Astrocyte (in vitro differentiated cells and primary cell): ENCODE measurements around the gene SYNRG. TPM values are rescaled to one million over a fixed set of nuclear protein-coding genes. Genes with fewer than 3 reads are reported as not detected.
A peak's percentile ranks its signal among the peaks of the same experiment; 100 is the strongest.
"Not testable (repeated sequence)": the region's sequence is repeated elsewhere in the genome, so short reads cannot be mapped to it uniquely, and the experiment has no call there.

ENCODE experiments used
- DNase-seq: peaks from one replicate; pipeline ENCODE4 v3.0.0-alpha.2; 2010; ENCODE audit warnings: low read depth
- FAIRE-seq: peaks from 2 replicates; lab custom pipeline; 2011; peaks lifted over from hg19 to GRCh38; lab: Jason Lieb, UNC
- H2AFZ ChIP-seq: 2 replicates; pipeline ENCODE4 v1.6.0; 2012; ENCODE audit warnings: low read depth, low read length, inconsistent platforms
- H3K27ac ChIP-seq: 2 replicates; pipeline ENCODE4 v1.5.1; 2011; ENCODE audit warnings: low read depth, low read length, inconsistent platforms
- H3K27me3 ChIP-seq: 2 replicates; pipeline ENCODE4 v1.6.0; 2011; ENCODE audit warnings: low read length, inconsistent platforms; ENCODE audit not compliant: insufficient read depth
- H3K36me3 ChIP-seq: 2 replicates; pipeline ENCODE4 v1.5.1; 2011; ENCODE audit warnings: low read length, inconsistent platforms; ENCODE audit not compliant: insufficient read depth
- H3K4me1 ChIP-seq: 2 replicates; pipeline ENCODE4 v1.5.1; 2011; ENCODE audit warnings: low read length, inconsistent platforms; ENCODE audit not compliant: insufficient read depth
- H3K4me2 ChIP-seq: 2 replicates; pipeline ENCODE4 v1.6.0; 2012; ENCODE audit warnings: low read length, inconsistent platforms
- H3K4me3 ChIP-seq: 2 replicates; pipeline ENCODE4 v1.5.1; 2011; ENCODE audit warnings: low read depth, mild to moderate bottlenecking, low read length, inconsistent platforms; ENCODE audit not compliant: insufficient read depth
- H3K79me2 ChIP-seq: 2 replicates; pipeline ENCODE4 v1.6.0; 2012; ENCODE audit warnings: mild to moderate bottlenecking, low read length, inconsistent platforms; ENCODE audit not compliant: insufficient read depth
- H3K9ac ChIP-seq: 2 replicates; pipeline ENCODE4 v1.6.0; 2012; ENCODE audit warnings: mild to moderate bottlenecking, low read length, inconsistent platforms
- H3K9me3 ChIP-seq: 2 replicates; pipeline ENCODE4 v1.5.1; 2012; ENCODE audit warnings: low read depth, mild to moderate bottlenecking, low read length, inconsistent platforms; ENCODE audit not compliant: insufficient read depth
- H4K20me1 ChIP-seq: 2 replicates; pipeline ENCODE4 v1.6.0; 2012; ENCODE audit warnings: low read length, inconsistent platforms; ENCODE audit not compliant: insufficient read depth
- H3K27ac Mint-ChIP-seq: one replicate; pipeline ENCODE4 v1.8.0; 2021; ENCODE audit warnings: mild to moderate bottlenecking, mixed read lengths; ENCODE audit not compliant: unreplicated experiment
- H3K27me3 Mint-ChIP-seq: one replicate; pipeline ENCODE4 v1.8.0; 2021; ENCODE audit warnings: low read depth, mixed read lengths; ENCODE audit not compliant: unreplicated experiment
- H3K36me3 Mint-ChIP-seq: one replicate; pipeline ENCODE4 v1.8.0; 2021; ENCODE audit warnings: low read depth, mixed read lengths; ENCODE audit not compliant: unreplicated experiment
- H3K4me1 Mint-ChIP-seq: one replicate; pipeline ENCODE4 v1.8.0; 2021; ENCODE audit warnings: low read depth, mixed read lengths; ENCODE audit not compliant: unreplicated experiment
- H3K4me3 Mint-ChIP-seq: one replicate; pipeline ENCODE4 v1.8.0; 2021; ENCODE audit warnings: mild to moderate bottlenecking, moderate library complexity, mixed read lengths; ENCODE audit not compliant: unreplicated experiment
- H3K9me3 Mint-ChIP-seq: one replicate; pipeline ENCODE4 v1.8.0; 2021; ENCODE audit warnings: mild to moderate bottlenecking, mixed read lengths; ENCODE audit not compliant: unreplicated experiment
- EZH2 ChIP-seq: IDR thresholded peaks from 2 replicates; pipeline ENCODE4 v1.6.1; 2012; ENCODE audit warnings: mild to moderate bottlenecking, low read length, inconsistent platforms; ENCODE audit not compliant: insufficient read depth
- total RNA-seq: library from RNA; stranded (reverse); gene quantifications from 2 replicates; pipeline ENCODE4 v1.2.1, GENCODE V29; 2021
- TF ChIP-seq, protein P1 (sequence below): IDR thresholded peaks from 2 replicates; pipeline ENCODE4 v1.5.1; 2011; ENCODE audit warnings: low read depth, mild to moderate bottlenecking, inconsistent platforms, low read length, moderate library complexity; ENCODE audit not compliant: insufficient read depth

Gene SYNRG
- total RNA-seq, 1 donor from 2014 or later: 31.3 TPM

DNA sequence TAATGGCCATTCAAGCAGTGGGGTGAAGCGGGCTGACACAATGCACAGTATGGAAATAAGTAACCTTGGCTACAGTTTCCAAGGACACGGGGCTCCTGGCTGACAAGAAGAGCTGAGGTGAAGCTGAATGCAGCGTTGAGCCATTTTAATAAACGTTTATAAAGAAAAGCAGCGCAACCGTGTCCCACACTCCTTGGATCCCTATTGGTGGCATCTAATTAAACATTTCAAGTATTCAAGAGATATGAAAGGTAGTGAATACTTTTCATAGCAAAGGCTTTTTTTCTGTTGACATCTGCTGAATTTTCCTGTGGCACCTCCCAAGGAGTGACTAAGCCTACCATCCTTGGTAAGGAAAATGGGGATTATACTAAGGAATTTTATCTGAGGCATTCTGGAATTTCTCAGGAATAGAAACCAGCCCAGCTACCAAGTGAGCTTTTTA, 93.1 kb downstream of the SYNRG start:
- H3K4me3 Mint-ChIP-seq: no peak overlapping the region
- peak overlapping the region; percentile 80 for H3K27ac Mint-ChIP-seq
- peaks cover 9% of the 10 kb centered on the region for H3K36me3 Mint-ChIP-seq
- no peaks in the 10 kb centered on the region for H3K27me3 ChIP-seq
- TF ChIP-seq EZH2: no peak
- TF ChIP-seq, protein P1, sequence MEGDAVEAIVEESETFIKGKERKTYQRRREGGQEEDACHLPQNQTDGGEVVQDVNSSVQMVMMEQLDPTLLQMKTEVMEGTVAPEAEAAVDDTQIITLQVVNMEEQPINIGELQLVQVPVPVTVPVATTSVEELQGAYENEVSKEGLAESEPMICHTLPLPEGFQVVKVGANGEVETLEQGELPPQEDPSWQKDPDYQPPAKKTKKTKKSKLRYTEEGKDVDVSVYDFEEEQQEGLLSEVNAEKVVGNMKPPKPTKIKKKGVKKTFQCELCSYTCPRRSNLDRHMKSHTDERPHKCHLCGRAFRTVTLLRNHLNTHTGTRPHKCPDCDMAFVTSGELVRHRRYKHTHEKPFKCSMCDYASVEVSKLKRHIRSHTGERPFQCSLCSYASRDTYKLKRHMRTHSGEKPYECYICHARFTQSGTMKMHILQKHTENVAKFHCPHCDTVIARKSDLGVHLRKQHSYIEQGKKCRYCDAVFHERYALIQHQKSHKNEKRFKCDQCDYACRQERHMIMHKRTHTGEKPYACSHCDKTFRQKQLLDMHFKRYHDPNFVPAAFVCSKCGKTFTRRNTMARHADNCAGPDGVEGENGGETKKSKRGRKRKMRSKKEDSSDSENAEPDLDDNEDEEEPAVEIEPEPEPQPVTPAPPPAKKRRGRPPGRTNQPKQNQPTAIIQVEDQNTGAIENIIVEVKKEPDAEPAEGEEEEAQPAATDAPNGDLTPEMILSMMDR: no peak
- H3K4me1 ChIP-seq: peaks cover 26% of the 10 kb centered on the region
- peaks cover 28% of the 10 kb centered on the region for H3K79me2 ChIP-seq
- no peak overlapping the region for H3K4me3 ChIP-seq
- DNase-seq: peak; percentile 75
- H2AFZ ChIP-seq: no peak overlapping the region
- H3K27me3 Mint-ChIP-seq: no peaks in the 10 kb centered on the region
- peaks cover 17% of the 10 kb centered on the region for H3K4me1 Mint-ChIP-seq
- H3K27ac ChIP-seq: peak overlapping the region; percentile 52
- no peaks in the 10 kb centered on the region for H3K9me3 Mint-ChIP-seq
- no peaks in the 10 kb centered on the region for H3K9me3 ChIP-seq
- peak overlapping the region; percentile 40 for H3K9ac ChIP-seq
- no peak for FAIRE-seq
- H3K36me3 ChIP-seq: peaks cover 36% of the 10 kb centered on the region
- H3K4me2 ChIP-seq: peak overlapping the region; percentile 66
- peaks cover 40% of the 10 kb centered on the region for H4K20me1 ChIP-seq

DNA sequence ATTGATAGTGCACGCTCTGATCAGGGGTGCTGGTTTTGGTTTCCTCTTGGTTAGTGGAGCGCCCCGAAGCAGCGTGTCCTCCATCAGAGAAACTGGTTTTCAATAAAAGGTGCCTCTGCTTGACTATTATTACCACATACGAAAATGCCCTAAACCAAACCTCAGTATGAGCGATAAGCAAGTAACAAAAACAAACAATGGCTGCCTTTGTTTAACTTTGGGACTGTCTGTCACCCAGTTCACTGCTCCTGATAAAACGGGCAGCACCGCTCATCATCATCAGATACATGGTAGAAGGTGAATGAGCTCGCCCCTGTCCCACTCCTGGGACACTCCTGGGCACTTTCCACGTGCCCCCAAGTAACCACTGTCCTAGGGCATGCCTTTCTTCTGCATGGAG, 95.5 kb downstream of the SYNRG start:
- Histone ChIP-seq H3K4me2 (no peak overlapping the region), H2AFZ (no peak overlapping the region), H3K4me1 (peaks cover 13% of the 10 kb centered on the region), H3K4me3 (no peak overlapping the region), H4K20me1 (peaks cover 46% of the 10 kb centered on the region), H3K36me3 (peaks cover 35% of the 10 kb centered on the region), H3K79me2 (peaks cover 50% of the 10 kb centered on the region), H3K27me3 (no peaks in the 10 kb centered on the region), H3K9ac (no peak overlapping the region), H3K9me3 (no peaks in the 10 kb centered on the region), H3K27ac (no peak overlapping the region)
- no peaks in the 10 kb centered on the region for H3K27me3 Mint-ChIP-seq
- TF ChIP-seq EZH2: no peak
- TF ChIP-seq, protein P1: no peak
- DNase-seq (no peak), FAIRE-seq (no peak)
- peaks cover 10% of the 10 kb centered on the region for H3K4me1 Mint-ChIP-seq
- H3K27ac Mint-ChIP-seq: no peak overlapping the region
- H3K36me3 Mint-ChIP-seq: peaks cover 10% of the 10 kb centered on the region
- no peak overlapping the region for H3K4me3 Mint-ChIP-seq
- H3K9me3 Mint-ChIP-seq: no peaks in the 10 kb centered on the region

DNA sequence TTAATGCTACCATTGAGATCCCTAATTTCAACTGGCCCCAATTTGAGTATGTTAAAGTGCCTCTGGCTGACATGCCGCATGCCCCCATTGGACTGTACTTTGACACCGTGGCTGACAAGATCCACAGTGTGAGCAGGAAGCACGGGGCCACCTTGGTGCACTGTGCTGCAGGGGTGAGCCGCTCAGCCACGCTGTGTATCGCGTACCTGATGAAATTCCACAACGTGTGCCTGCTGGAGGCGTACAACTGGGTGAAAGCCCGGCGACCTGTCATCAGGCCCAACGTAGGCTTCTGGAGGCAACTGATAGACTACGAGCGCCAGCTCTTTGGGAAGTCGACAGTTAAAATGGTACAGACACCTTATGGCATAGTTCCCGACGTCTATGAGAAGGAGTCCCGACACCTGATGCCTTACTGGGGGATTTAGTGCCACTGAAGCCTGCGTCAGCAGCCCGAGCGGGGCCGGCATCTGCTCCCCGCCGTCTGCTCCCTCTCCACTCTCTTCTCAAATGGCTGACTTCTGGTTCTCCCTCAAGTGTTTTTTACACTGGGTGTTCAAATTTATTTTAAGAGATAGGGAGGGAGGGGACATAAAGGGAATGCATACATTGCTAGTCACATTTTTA, 96.7 kb downstream of the SYNRG start:
- no peaks in the 10 kb centered on the region for H3K27me3 Mint-ChIP-seq
- no peak for FAIRE-seq
- Histone ChIP-seq H3K4me3 (no peak overlapping the region), H2AFZ (no peak overlapping the region), H3K27me3 (no peaks in the 10 kb centered on the region), H3K4me2 (no peak overlapping the region), H3K79me2 (peaks cover 61% of the 10 kb centered on the region), H3K9ac (no peak overlapping the region), H3K36me3 (peaks cover 27% of the 10 kb centered on the region), H3K9me3 (no peaks in the 10 kb centered on the region), H3K27ac (no peak overlapping the region), H3K4me1 (peaks cover 13% of the 10 kb centered on the region), H4K20me1 (peaks cover 49% of the 10 kb centered on the region)
- H3K4me3 Mint-ChIP-seq: no peak overlapping the region
- no peak overlapping the region for H3K27ac Mint-ChIP-seq
- DNase-seq: no peak
- no peak for TF ChIP-seq EZH2
- TF ChIP-seq, protein P1: no peak
- H3K36me3 Mint-ChIP-seq: peaks cover 3% of the 10 kb centered on the region
- no peaks in the 10 kb centered on the region for H3K9me3 Mint-ChIP-seq
- H3K4me1 Mint-ChIP-seq: peaks cover 10% of the 10 kb centered on the region

DNA sequence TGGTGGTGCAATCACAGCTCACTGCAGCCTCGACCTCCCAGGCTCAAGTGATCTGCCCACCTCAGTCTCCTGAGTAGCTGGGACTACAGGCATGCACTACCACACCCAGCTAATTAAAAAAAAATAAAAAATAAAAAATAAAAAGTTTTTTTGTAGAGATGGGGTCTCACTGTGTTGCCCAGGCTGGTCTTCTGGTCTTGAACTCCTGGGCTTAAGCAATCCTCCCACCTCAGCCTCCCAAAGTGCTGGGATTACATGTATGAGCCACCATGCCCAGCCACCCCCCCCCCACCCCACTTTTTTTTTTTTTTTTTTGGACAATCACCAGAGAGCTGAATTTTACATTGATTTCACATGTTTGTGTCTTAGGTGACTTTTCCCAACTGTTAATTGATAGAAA, 97.6 kb downstream of the SYNRG start:
- H2AFZ ChIP-seq, FAIRE-seq: not testable (repeated sequence)

More for the DNA sequence above, 97.6 kb downstream of the SYNRG start:
- H3K79me2 ChIP-seq: peaks cover 70% of the 10 kb centered on the region
- not testable (repeated sequence) for H3K9ac ChIP-seq, H3K4me3 ChIP-seq, H3K27ac Mint-ChIP-seq, H3K27ac ChIP-seq, H3K27me3 ChIP-seq, H3K36me3 Mint-ChIP-seq, H3K9me3 ChIP-seq, H3K4me3 Mint-ChIP-seq, H3K4me2 ChIP-seq, H3K27me3 Mint-ChIP-seq, DNase-seq, H3K9me3 Mint-ChIP-seq
- H3K4me1 Mint-ChIP-seq: peaks cover 13% of the 10 kb centered on the region
- H3K36me3 ChIP-seq: peaks cover 25% of the 10 kb centered on the region
- peaks cover 16% of the 10 kb centered on the region for H3K4me1 ChIP-seq
- peaks cover 57% of the 10 kb centered on the region for H4K20me1 ChIP-seq
